HUES48 (cell line): ENCODE data around the gene METTL25B.

Source experiments
- H3K27ac ChIP-seq: one replicate; pipeline ENCODE4 v1.7.0; 2013; ENCODE audit warnings: low read depth, low read length, inconsistent platforms
- H3K27me3 ChIP-seq: 2 replicates; pipeline ENCODE4 v1.6.1; 2013; ENCODE audit warnings: mild to moderate bottlenecking, low read length; ENCODE audit not compliant: control insufficient read depth, insufficient read depth
- H3K36me3 ChIP-seq: 2 replicates; pipeline ENCODE4 v1.6.1; 2013; ENCODE audit warnings: low read length; ENCODE audit not compliant: control insufficient read depth, insufficient read depth
- H3K4me1 ChIP-seq: 2 replicates; pipeline ENCODE4 v1.6.1; 2013; ENCODE audit warnings: mild to moderate bottlenecking, low read length; ENCODE audit not compliant: control insufficient read depth, insufficient read depth
- H3K4me3 ChIP-seq: 2 replicates; pipeline ENCODE4 v1.5.1; 2013; ENCODE audit warnings: mild to moderate bottlenecking, low read depth, low read length
- H3K9ac ChIP-seq: 2 replicates; pipeline ENCODE4 v1.6.1; 2013; ENCODE audit warnings: mild to moderate bottlenecking, low read depth, low read length, moderate library complexity
- H3K9me3 ChIP-seq: 2 replicates; pipeline ENCODE4 v1.6.1; 2013; ENCODE audit warnings: low read length; ENCODE audit not compliant: control insufficient read depth, insufficient read depth

Gene METTL25B

GRCh38 chr1:156743367-156744302 lies 15.4 kb downstream of the METTL25B start:
- Histone ChIP-seq H3K4me3 (no peak overlapping the region), H3K9me3 (no peaks in the 10 kb centered on the region), H3K27me3 (no peaks in the 10 kb centered on the region), H3K9ac (no peak overlapping the region), H3K36me3 (peaks cover 32% of the 10 kb centered on the region), H3K27ac (no peak overlapping the region), H3K4me1 (peaks cover 36% of the 10 kb centered on the region)

DNA sequence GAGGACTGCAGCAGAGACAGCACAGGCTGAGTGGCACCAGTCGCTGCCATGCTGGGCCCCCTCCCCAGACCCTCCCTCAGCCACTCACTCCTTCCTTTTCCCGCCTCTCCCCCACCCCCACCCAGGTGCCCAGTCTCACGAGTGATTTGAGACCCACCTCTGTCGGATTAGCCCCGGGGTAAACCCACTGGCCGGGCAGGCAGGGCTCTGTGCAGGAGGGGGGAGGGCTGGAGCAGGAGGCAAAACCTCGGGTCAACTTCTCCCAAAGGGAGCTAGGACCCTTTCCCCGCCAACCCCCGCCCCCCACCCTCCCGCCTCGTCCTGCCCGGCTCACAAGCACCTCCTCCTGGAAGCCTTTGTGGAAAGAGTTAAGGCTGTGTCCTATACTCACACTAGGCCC lies 16.1 kb downstream of the METTL25B start:
- Histone ChIP-seq H3K9ac (no peak overlapping the region), H3K9me3 (no peaks in the 10 kb centered on the region), H3K36me3 (peaks cover 32% of the 10 kb centered on the region), H3K4me3 (no peak overlapping the region), H3K4me1 (peaks cover 43% of the 10 kb centered on the region), H3K27ac (no peak overlapping the region), H3K27me3 (no peaks in the 10 kb centered on the region)

- no peak overlapping the region for H3K27ac ChIP-seq
- peaks cover 36% of the 10 kb centered on the region for H3K36me3 ChIP-seq
- H3K4me3 ChIP-seq = no peak overlapping the region
- no peaks in the 10 kb centered on the region for H3K27me3 ChIP-seq
- peaks cover 49% of the 10 kb centered on the region for H3K4me1 ChIP-seq
- no peak overlapping the region for H3K9ac ChIP-seq
- H3K9me3 ChIP-seq = no peaks in the 10 kb centered on the region
These were observed 16.6 kb downstream of the METTL25B start for GRCh38 chr1:156744786-156745419.

GRCh38 chr1:156745881-156746280 lies 17.6 kb downstream of the METTL25B start:
- Histone ChIP-seq H3K9me3 (no peaks in the 10 kb centered on the region), H3K36me3 (peaks cover 36% of the 10 kb centered on the region), H3K4me3 (peak overlapping the region; percentile 74), H3K4me1 (peaks cover 52% of the 10 kb centered on the region), H3K27ac (peak overlapping the region; percentile 100), H3K9ac (no peak overlapping the region), H3K27me3 (no peaks in the 10 kb centered on the region)

- peak overlapping the region; percentile 74 for H3K4me3 ChIP-seq
- H3K36me3 ChIP-seq = peaks cover 36% of the 10 kb centered on the region
- H3K27ac ChIP-seq = peak overlapping the region; percentile 100
- H3K4me1 ChIP-seq = peaks cover 52% of the 10 kb centered on the region
- no peaks in the 10 kb centered on the region for H3K27me3 ChIP-seq
- H3K9me3 ChIP-seq = no peaks in the 10 kb centered on the region
- H3K9ac ChIP-seq = peak overlapping the region; percentile 98
These were observed 18.1 kb downstream of the METTL25B start for GRCh38 chr1:156746406-156746727.

DNA sequence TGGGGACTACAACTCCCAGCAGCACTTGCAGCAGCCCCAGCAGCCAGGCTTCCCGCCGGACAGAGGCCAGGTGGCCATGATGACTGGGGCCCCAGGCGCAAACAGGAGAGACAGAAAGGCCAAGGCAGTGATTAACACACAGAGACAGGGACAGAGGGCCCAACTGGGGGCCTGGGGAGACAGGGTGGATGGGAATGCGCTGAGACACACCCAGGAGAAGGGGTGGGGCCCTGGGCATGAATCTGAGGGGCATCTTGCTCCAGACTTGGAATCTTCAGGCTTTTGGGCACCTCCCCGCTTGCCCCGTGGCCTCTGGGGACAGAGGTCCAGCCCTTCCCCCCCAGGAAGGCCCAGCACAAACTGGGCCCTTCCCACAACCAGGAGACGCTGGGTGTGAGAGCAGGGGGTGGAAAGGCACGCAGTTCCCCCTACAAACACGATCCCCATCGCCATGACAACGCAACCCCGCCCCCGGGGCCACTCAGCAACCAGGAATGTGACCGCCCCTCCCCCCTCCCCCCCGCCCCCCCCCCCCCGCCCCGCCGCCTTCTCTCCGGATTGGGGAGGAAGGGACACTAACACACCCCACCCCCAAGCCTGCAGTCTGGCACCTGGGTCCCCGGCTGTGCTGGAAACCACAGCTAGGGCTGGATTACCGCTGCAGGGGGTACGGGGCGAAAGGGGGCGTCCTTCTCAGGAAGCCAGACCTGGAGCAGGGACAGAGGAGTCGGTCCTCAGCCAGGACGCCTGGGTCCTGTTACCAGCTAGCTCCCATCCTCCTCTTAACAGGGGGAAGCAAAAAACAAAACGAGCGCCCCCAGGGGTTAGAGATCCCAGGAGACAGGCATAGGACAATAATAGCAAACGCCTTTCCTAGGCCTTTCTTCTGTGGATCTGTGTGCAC lies 18.7 kb downstream of the METTL25B start:
- Histone ChIP-seq H3K9ac (peak overlapping the region; percentile 98), H3K4me3 (peak overlapping the region; percentile 96), H3K27me3 (no peaks in the 10 kb centered on the region), H3K4me1 (peaks cover 45% of the 10 kb centered on the region), H3K9me3 (no peaks in the 10 kb centered on the region), H3K27ac (peak overlapping the region; percentile 100), H3K36me3 (peaks cover 36% of the 10 kb centered on the region)

- peaks cover 49% of the 10 kb centered on the region for H3K4me1 ChIP-seq
- peak overlapping the region; percentile 1; the same call in 1 of the 2 replicates for H3K9ac ChIP-seq
- no peaks in the 10 kb centered on the region for H3K27me3 ChIP-seq
- peaks cover 26% of the 10 kb centered on the region for H3K36me3 ChIP-seq
- H3K27ac ChIP-seq = peak overlapping the region; percentile 100
- no peaks in the 10 kb centered on the region for H3K9me3 ChIP-seq
- H3K4me3 ChIP-seq = peak overlapping the region; percentile 96
These were observed 19.7 kb downstream of the METTL25B start for GRCh38 chr1:156747742-156748669.

DNA sequence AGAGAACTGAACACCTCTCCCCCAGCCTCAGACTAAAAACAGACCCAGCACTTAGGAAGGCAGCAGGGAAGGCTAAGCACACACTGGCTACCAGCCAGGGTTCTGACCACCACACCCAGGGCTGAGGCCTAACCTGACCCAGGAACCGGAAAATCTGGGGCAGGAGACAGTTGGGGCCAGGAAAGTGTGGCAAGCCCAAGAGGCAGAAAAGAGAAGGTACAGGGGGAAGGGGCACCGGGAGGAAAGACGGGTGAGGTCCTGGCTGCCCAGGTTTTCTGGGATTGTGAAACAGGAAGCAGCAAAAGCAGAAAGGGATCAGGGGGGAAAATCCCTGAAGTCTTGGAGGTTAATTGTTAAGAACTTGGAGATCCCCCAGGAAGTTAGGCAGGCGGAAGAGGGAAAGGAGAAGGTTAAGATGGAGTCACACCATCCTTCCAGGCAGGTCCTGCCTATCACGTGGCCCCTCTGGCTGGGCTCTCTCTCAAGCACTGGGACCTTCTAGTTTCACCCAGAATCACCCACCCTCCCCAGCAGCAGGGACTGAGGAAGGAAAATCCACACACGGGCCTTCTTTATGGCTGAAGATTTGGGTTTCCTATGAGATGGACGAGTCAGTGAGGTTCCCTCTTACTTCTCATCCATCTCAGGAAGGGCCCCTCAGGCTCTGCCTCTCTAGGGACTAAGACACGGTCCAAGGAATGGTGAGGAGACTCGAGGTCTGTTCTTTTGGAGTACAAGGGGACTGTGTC lies 20.6 kb downstream of the METTL25B start:
- Histone ChIP-seq H3K9me3 (no peaks in the 10 kb centered on the region), H3K4me3 (peak overlapping the region; percentile 96), H3K4me1 (peaks cover 52% of the 10 kb centered on the region), H3K27me3 (no peaks in the 10 kb centered on the region), H3K9ac (no peak overlapping the region), H3K27ac (peak overlapping the region; percentile 100), H3K36me3 (peaks cover 18% of the 10 kb centered on the region)

GRCh38 chr1:156749419-156750118 lies 21.3 kb downstream of the METTL25B start:
- Histone ChIP-seq H3K9ac (peak overlapping the region; percentile 88; the same call in 1 of the 2 replicates), H3K36me3 (peaks cover 15% of the 10 kb centered on the region; the same call in 1 of the 2 replicates), H3K4me1 (peaks cover 52% of the 10 kb centered on the region), H3K4me3 (peak overlapping the region; percentile 96), H3K27me3 (no peaks in the 10 kb centered on the region), H3K9me3 (no peaks in the 10 kb centered on the region), H3K27ac (peak overlapping the region; percentile 100)
